Sciatic nerve (tissue), 2 donors: ENCODE results near the gene LINC01488. TPM values are rescaled to one million over a fixed set of nuclear protein-coding genes. Genes with fewer than 3 reads are reported as not detected.

Experiments
- ATAC-seq: fragments of 200-7000 bp; cut with Tn5 transposase; one replicate; pipeline ENCODE4 v1.9.1; 2020; ENCODE audit warnings: mild to moderate bottlenecking, moderate library complexity
- DNase-seq: peaks from one replicate; pipeline ENCODE4 v3.0.0-alpha.2; 2020; ENCODE audit warnings: low spot score
- intact Hi-C: fragments of 100-400 bp; cut with DNase I; formaldehyde crosslinking; loops from one replicate; pipeline ENCODE4 v1.14.2; 2022
- total RNA-seq: library from RNA; stranded (reverse); fragmentation: NEBNext Ultra II Directional; extraction: Animal tissue kit (Norgen Biotek cat#: 25700); gene quantifications from one replicate; pipeline ENCODE4 v1.2.1, GENCODE V29; 2021
- donor health status: DM: no; HTN: no; CAD: no.
- donor health status: DM: no; HTN: no; CAD: no.

LINC01488 gene
- total RNA-seq, 1 donor from 2014 or later, result not detected

DNA sequence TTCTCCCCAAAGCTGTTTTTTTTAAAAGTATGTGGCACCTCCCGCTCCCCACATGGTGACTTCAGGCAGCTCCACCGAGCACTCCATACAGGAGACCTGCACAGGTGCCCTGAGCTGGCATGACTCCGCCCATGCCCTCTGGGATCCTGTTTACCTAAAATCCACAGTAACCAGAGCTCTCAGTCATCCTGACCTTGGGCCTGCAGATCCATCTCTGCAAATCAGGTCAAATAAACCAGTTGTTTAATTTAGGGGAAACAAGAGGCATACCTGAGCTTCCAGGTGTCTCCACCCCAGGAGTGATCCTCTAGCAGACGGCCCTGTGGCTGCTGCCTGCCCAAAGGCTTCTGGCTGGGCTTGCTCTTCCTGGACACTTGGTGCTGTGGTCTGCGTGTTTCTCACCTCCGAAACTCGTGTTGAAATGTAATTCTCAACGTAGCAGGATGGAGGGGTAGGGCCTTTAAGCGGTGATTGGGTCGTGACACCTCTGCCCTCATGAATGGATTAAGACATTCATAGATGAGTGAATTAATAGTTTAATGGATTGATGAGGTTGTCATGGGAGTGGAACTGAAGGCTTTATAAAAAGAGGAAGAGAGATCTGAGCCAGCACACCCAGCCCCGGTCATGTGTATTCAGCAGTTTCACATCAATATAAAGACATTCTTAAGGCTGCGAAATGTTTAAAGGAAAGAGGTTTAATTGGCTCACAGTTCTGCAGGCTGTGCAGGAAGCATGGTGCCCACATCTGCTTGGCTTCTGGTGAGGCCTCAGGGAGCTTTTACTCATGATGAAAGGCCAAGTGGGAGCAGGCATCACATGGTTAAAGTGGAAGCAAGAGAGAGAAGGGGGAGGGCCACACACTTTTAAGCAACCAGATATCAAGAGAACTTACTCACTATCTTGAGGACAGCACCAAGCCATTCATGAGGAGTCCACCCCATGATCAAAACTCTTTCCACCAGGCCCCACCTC lies 34.1 kb downstream of the LINC01488 start:
- DNase-seq, result no peak
- intact Hi-C loops, result no loop called here

GRCh38 chr11:69516526-69516925 lies 35.1 kb downstream of the LINC01488 start:
- no peak for DNase-seq
- intact Hi-C loops, result no loop called here
- no peak for ATAC-seq

More for the DNA sequence above, 34.1 kb downstream of the LINC01488 start:
- ATAC-seq, result no peak

- DNase-seq (no peak), ATAC-seq (no peak)
- intact Hi-C loops, result no loop called here
These were observed 36.9 kb downstream of the LINC01488 start for GRCh38 chr11:69518081-69518950.

DNA sequence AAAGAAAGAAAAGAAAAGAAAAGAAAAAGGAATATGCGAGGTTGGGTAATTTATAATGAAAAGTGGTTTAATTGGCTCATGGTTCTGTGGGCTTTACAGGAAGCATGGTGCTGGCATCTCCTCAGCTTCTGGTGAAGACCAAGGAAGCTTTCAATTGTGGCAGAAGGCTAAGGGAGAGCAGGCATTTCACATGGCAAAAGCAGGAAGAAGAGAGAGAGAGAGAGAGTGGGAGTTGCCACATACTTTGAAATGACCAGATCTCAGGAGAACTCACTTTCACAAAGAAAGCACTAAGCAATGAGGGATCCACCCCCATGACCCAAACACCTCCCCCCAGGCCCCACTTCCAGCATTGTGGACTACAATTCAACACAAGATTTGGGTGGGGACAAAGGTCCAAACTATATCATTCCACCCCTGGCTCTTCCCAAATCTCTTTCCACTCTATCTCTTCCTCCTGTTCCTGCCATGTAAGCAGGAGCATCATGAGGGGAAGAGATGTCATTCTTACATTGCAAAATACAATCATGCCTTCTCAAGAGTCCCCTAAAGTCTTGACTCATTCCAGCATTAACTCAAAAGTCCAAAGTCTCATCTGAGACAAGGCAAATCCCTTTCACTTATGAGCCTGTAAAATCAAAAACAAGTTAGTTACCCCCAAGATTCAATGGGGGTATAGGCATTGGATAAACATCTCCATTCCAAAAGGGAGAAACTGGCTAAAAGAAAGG lies 38.9 kb downstream of the LINC01488 start:
- intact Hi-C loops, result no loop called here
- DNase-seq (no peak), ATAC-seq (no peak)

DNA sequence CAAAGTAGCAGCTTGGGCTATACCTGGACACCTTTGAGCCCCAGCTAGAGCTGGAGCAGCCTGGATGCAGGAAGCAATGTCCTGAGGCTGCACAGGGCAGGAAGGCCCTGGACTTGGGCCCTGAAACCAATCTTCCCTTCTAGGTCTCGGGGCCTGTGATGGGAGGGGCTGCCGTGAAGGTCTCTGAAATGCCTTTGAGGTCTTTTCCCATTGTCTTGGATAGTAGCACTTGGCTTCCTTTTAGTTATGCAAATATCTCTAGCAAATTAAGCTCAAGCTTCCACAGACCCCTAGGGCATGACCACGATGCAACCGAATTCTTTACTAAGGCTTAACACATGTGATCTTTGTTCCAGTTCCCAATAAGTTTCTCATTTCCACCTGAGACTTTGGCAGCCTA lies 40.0 kb downstream of the LINC01488 start:
- ATAC-seq (no peak), DNase-seq (no peak)
- intact Hi-C loops, result no loop called here

DNA sequence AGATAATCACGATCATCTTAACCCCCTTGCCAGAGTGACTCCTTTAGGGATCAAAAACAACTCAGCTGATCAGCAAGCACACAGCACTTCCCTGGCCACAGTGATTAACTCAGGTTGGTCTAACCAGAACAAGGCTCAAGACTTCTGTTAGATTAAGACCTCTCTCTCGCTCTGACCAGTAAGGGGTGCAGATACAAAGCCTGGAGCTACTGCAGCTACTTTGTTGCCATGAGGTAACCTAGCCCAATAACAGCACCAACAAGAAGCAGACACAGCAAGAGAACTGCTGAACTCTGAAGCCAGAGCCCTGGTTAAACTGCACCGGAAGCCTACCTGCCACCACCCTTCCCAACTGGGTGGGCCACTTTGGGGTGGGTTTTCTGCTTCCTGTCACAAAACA lies 42.0 kb downstream of the LINC01488 start:
- DNase-seq (no peak), ATAC-seq (no peak)
- intact Hi-C loops, result no loop called here

- ATAC-seq (no peak), DNase-seq (no peak)
- intact Hi-C loops, result no loop called here
These were observed 42.9 kb downstream of the LINC01488 start for GRCh38 chr11:69524291-69524882.

- DNase-seq (no peak), ATAC-seq (no peak)
- intact Hi-C loops, result no loop called here
These were observed 43.5 kb downstream of the LINC01488 start for GRCh38 chr11:69524991-69525411.

DNA sequence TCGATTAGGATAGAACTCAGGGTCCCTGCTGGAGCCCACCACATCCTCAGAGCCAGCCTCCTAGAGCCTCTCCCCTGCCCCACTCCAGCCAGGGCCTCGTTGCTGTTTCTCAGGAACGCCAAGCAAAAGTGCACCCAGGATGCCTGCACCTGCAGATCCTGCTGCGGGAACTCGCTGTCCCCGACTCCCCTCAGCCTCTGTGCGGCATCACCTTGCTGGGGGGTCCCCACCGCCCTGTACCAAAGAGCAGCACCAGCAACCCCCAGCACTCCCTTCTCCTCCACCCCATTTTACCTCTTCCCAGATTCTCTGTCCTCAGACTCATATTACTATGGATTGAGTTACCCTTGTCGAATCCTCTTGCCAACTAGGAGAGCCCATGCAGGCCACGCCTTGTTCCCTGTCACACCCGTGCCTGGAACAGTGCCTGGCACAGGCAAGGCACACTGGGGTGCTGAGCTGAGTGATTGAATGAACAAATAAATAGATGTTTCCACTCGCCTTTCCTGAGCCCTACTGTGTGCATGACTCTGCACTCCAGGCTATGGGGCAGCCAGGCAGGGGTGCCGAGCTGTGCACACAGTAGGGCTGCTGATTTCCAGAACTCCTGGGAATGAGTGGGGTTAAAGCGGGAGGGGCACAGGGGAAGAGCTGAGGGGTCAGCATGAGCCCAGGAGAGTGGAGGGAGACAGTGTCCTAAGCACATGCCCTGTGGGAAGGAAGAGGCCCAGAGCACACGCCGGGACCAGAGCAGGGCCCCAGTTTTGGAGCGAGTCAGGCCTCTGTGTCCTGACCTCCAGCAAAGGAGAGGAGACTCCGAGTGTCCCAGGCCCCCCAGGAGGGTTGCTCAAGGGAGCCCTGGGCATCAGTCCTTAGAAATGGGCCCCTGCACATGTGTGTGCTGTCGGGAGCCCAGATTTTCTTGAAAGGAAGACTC lies 44.3 kb downstream of the LINC01488 start:
- no peak for DNase-seq
- intact Hi-C loops, result no loop called here
- ATAC-seq, result no peak

GRCh38 chr11:69526453-69526810 lies 45.0 kb downstream of the LINC01488 start:
- intact Hi-C loops, result no loop called here
- no peak for ATAC-seq
- no peak for DNase-seq

DNA sequence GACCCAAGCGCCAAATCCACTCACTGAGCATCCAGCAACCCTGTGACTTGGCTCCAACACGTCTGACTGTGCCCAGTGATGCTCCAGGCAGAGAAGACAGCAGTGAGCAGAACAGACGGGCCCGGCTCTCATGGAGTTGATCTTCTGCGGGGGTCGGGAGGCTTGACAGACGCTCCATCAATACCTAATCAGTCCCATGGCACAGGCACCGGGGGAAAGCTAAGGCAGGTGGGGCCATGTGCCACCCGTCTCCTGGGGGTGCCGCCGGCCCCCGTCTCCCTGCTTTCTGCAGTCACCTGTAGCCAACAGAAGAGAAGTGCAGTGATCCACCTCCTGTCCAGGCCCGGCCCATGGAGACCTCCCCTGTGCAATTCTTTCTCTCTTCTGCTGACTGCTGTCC lies 47.5 kb downstream of the LINC01488 start:
- intact Hi-C loops, result no loop called here
- ATAC-seq (no peak), DNase-seq (peak; percentile 30)

GRCh38 chr11:69530278-69531070 lies 49.0 kb downstream of the LINC01488 start:
- intact Hi-C loops, result no loop called here
- ATAC-seq, result peak; percentile 78
- DNase-seq, result peak; percentile 58

DNA sequence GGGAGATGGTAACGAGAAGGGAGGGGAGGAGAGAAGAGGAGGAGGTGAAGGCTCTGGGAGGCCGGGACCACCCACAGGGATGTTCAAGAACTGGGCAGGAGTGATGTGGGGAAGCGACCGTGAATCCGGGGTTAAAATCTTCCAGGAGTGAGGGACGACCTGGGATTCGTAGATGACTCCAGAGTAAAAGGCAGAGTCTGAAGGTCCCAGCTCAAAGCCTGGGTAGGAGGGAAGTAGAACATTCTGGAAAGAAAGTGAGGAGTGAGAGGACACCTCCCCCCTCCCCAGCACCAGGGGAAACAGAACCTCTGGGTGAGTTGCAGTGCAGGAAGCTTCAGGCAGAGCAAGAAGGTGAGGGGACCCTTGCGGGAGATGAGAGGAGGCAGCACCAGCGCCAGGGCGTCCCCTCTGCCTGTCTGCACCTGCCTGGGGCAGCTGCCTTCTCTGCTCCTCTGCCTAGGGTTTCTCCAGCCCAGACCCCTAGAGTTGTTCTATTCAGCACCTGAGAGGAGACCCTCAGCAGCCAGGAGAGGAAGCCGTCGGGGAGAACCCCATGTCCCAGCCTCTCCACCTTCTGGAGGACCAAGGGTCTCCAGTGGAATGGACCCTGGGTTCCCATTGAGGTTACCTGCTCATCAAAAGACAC lies 49.7 kb downstream of the LINC01488 start:
- intact Hi-C loops, result no loop called here
- DNase-seq, result peak; percentile 49
- no peak for ATAC-seq

- ATAC-seq (no peak), DNase-seq (peak; percentile 33)
- intact Hi-C loops, result no loop called here
These were observed 50.2 kb downstream of the LINC01488 start for GRCh38 chr11:69531717-69532088.

DNA sequence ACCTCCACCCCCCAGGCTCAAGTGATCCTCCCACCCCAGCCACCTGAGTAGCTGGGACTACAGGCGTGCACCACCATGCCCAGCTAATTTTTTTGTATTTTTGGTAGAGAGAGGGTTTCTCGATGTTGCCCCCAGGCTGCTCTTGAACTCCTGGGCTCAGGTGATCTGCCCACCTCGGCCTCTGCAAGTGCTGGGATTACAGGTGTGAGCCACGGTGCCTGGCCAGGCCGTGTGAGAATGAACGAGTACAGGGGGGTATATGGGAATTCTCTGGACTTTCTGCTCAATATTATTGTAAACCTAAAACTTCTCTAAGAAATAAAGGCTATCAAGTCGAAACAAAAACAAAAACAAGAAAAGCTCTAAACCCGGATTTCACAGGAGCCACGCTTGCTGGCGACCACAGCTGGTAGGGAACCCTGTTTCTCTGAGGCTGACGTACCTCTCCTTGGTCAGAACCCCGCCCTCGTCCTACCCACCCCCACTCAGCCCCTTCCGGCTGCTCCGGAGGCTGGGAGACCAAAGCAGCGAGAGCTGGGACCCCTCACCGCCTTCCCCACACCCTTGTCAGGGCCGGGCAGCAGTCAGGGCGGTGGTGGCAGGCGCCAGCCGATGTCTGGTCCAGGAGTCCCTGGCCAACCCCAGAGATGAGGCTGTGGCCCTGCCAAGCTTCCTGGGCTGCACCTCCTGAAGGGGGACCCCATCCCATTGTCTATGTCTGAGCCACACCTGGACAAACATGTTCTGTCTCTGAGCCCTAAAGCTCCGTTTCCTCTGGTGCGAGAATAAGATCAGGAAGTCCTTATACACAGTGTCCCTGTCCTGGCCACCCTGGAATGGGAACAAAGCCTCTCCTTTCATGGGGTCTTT lies 52.1 kb downstream of the LINC01488 start:
- peak; percentile 49 for DNase-seq
- no peak for ATAC-seq
- intact Hi-C loops, result no loop called here

DNA sequence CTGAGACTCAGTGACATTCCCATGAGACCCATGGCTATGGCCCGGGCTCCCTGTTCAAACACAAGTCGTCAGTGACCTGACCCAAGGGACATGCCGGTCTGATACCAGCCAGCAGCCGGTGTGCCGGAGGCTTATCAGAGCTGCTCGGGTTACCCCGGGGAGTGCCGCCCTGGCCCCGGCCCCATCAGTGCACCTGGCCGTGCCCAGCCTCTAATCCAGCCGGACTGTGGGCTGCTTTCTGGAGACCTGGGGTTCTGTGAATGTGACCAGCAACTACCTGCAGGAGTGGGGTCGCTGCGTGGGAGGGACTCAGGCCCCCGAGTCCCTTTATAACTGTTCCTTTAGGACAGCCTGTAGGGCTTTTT lies 52.7 kb downstream of the LINC01488 start:
- intact Hi-C loops, result no loop called here
- DNase-seq, result no peak
- ATAC-seq, result no peak
